ENCODE results near the gene RPS15. TPM values are rescaled to one million over a fixed set of nuclear protein-coding genes. Genes with fewer than 3 reads are reported as not detected.

RPS15 gene
- total and polyA plus RNA-seq, 9 of the 15 experiments (the other 6 are each of a cell fraction or from before 2014, with no cell fraction given) = 605 to 2,791 (median 957) TPM

- TF ChIP-seq ZBTB40 (IDR thresholded peaks at IDR 0.05) (no peak), ZBTB40 (CRISPR knock-in tag; IDR thresholded peaks at IDR 0.05) (no peak), SMARCE1 (IDR thresholded peaks at IDR 0.05) (no peak), MCM5 (IDR thresholded peaks at IDR 0.05; ENCODE audit: low read depth) (no peak), ZNF347 (CRISPR knock-in tag; IDR thresholded peaks at IDR 0.05; ENCODE audit: low read depth) (no peak), ARID2 (IDR thresholded peaks at IDR 0.05) (no peak), GABPB2 (CRISPR knock-in tag; conservative IDR thresholded peaks at IDR 0.05) (no peak), FIP1L1 (IDR thresholded peaks at IDR 0.05; ENCODE audit: low read depth, low read length, poor library complexity, severe bottlenecking) (peak; percentile 22), HCFC1 (IDR thresholded peaks at IDR 0.05; ENCODE audit: low read depth, low read length) (no peak), POLR2G (IDR thresholded peaks at IDR 0.05; ENCODE audit: low read depth, low read length) (peak; percentile 61), VEZF1 (CRISPR knock-in tag; IDR thresholded peaks at IDR 0.05) (0 out of 2 replicates have a peak, but pooled peaks have one; percentile 6), BACH1 (tag; IDR thresholded peaks at IDR 0.05) (no peak), TFAP4 (CRISPR knock-in tag; IDR thresholded peaks at IDR 0.05; ENCODE audit: borderline replicate concordance) (0 out of 2 replicates have a peak, but pooled peaks have one; percentile 4), BDP1 (IDR thresholded peaks at IDR 0.05; ENCODE audit: insufficient read depth, insufficient read length) (no peak), ZBED1 (IDR thresholded peaks at IDR 0.05) (no peak)
- TF ChIP-seq, protein P1, sequence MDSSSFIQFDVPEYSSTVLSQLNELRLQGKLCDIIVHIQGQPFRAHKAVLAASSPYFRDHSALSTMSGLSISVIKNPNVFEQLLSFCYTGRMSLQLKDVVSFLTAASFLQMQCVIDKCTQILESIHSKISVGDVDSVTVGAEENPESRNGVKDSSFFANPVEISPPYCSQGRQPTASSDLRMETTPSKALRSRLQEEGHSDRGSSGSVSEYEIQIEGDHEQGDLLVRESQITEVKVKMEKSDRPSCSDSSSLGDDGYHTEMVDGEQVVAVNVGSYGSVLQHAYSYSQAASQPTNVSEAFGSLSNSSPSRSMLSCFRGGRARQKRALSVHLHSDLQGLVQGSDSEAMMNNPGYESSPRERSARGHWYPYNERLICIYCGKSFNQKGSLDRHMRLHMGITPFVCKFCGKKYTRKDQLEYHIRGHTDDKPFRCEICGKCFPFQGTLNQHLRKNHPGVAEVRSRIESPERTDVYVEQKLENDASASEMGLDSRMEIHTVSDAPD (CRISPR knock-in tag; IDR thresholded peaks at IDR 0.05) = no peak
Observed at GRCh38 chr19:1396019-1396767, 42.0 kb upstream of the RPS15 start (continued).

Data from K562 (cell line).